Neuronal stem cell (in vitro differentiated cells): Measurements from ENCODE around the gene B3GALT4.

Source experiments
- DNase-seq: peaks from one replicate; pipeline ENCODE4 v3.0.0-alpha.2; 2013; ENCODE audit warnings: low spot score
- H2AFZ ChIP-seq: one replicate; pipeline ENCODE4 v1.6.1; 2013; ENCODE audit warnings: mild to moderate bottlenecking, low read length, inconsistent platforms
- H2AK5ac ChIP-seq: 2 replicates; pipeline ENCODE4 v1.6.1; 2013; ENCODE audit warnings: low read depth, mild to moderate bottlenecking, inconsistent platforms, low read length, moderate library complexity, mixed read lengths
- H2BK120ac ChIP-seq: 2 replicates; pipeline ENCODE4 v1.6.1; 2013; ENCODE audit warnings: low read depth, mild to moderate bottlenecking, inconsistent platforms, low read length, moderate library complexity, mixed read lengths
- H2BK12ac ChIP-seq: one replicate; pipeline ENCODE4 v1.6.1; 2013; ENCODE audit warnings: low read length, inconsistent platforms
- H2BK15ac ChIP-seq: 2 replicates; pipeline ENCODE4 v1.6.1; 2013; ENCODE audit warnings: mild to moderate bottlenecking, low read length, inconsistent platforms, mixed read lengths
- H2BK5ac ChIP-seq: one replicate; pipeline ENCODE4 v1.6.1; 2013; ENCODE audit warnings: inconsistent platforms, mild to moderate bottlenecking, low read length, moderate library complexity
- H3K14ac ChIP-seq: one replicate; pipeline ENCODE4 v1.6.1; 2013; ENCODE audit warnings: low read length, inconsistent platforms
- H3K18ac ChIP-seq: 2 replicates; pipeline ENCODE4 v1.6.1; 2013; ENCODE audit warnings: low read length, inconsistent platforms
- H3K23ac ChIP-seq: 2 replicates; pipeline ENCODE4 v1.6.1; 2013; ENCODE audit warnings: low read depth, mild to moderate bottlenecking, mixed read lengths, low read length, inconsistent platforms; ENCODE audit not compliant: poor library complexity
- H3K27ac ChIP-seq: replicated peaks from 3 replicates; pipeline ENCODE4 v1.5.1; 2013; ENCODE audit warnings: low read length, inconsistent platforms
- H3K27me3 ChIP-seq, 3 experiments: 2 replicates each; pipeline ENCODE4 v1.6.1; 2013; ENCODE audit warnings: low read length in 3 of 3, mild to moderate bottlenecking in 2 of 3, inconsistent platforms in 1 of 3, low read depth in 1 of 3, mixed read lengths in 1 of 3, moderate library complexity in 1 of 3; ENCODE audit not compliant: control insufficient read depth in 3 of 3, insufficient read depth in 3 of 3
- H3K36me3 ChIP-seq, 2 donors: replicated peaks in 1 of 2; 2 replicates each; pipeline ENCODE4 v1.6.1; 2013; ENCODE audit warnings: low read length in 2 of 2; ENCODE audit not compliant: control insufficient read depth in 2 of 2, insufficient read depth in 2 of 2
- H3K4ac ChIP-seq: 2 replicates; pipeline ENCODE4 v1.6.1; 2013; ENCODE audit warnings: inconsistent platforms, mild to moderate bottlenecking, low read length, moderate library complexity
- H3K4me1 ChIP-seq, 2 donors: 1 replicate in 1 of 2; 2 replicates in 1 of 2; pipeline ENCODE4 v1.6.1; 2013; ENCODE audit warnings: low read length in 2 of 2, low read depth in 1 of 2; ENCODE audit not compliant: control insufficient read depth in 2 of 2, insufficient read depth in 1 of 2
- H3K4me2 ChIP-seq: one replicate; pipeline ENCODE4 v1.6.1; 2013; ENCODE audit warnings: mild to moderate bottlenecking, low read length, inconsistent platforms; ENCODE audit not compliant: insufficient read depth, poor library complexity, severe bottlenecking
- H3K4me3 ChIP-seq, 2 donors: 2 replicates each; pipeline ENCODE4 v1.5.1; 2013; ENCODE audit warnings: low read length in 2 of 2, mild to moderate bottlenecking in 2 of 2, inconsistent platforms in 1 of 2, moderate library complexity in 1 of 2
- H3K79me1 ChIP-seq: one replicate; pipeline ENCODE4 v1.6.1; 2013; ENCODE audit warnings: low read depth, mild to moderate bottlenecking, inconsistent platforms, low read length, moderate library complexity
- H3K9ac ChIP-seq: one replicate; pipeline ENCODE4 v1.6.1; 2013; ENCODE audit warnings: mild to moderate bottlenecking, low read depth, low read length, inconsistent platforms; ENCODE audit not compliant: poor library complexity
- H3K9me3 ChIP-seq, 2 donors: replicated peaks in 1 of 2; 2 replicates each; pipeline versions ENCODE3 to v1.6.1; 2013; ENCODE audit warnings: low read length in 2 of 2, mild to moderate bottlenecking in 2 of 2, inconsistent platforms in 1 of 2, low read depth in 1 of 2, mixed read lengths in 1 of 2, moderate library complexity in 1 of 2; ENCODE audit not compliant: control insufficient read depth in 2 of 2, insufficient read depth in 1 of 2
- H4K8ac ChIP-seq: one replicate; pipeline ENCODE4 v1.6.1; 2013; ENCODE audit warnings: low read depth, mild to moderate bottlenecking, inconsistent platforms, low read length, moderate library complexity
- H4K91ac ChIP-seq: one replicate; pipeline ENCODE4 v1.6.1; 2013; ENCODE audit warnings: low read length, low read depth, mild to moderate bottlenecking, inconsistent platforms; ENCODE audit not compliant: poor library complexity
- WGBS, 2 donors: extraction: QIAGEN DNeasy Blood & Tissue Kit; methylation state at CpG; one replicate each; pipeline ENCODE4 v1.1.7; 2013; ENCODE audit warnings: missing lambda C conversion rate in 2 of 2, mixed read lengths in 1 of 2; ENCODE audit not compliant: insufficient read length in 2 of 2, insufficient replicate concordance in 1 of 2; ENCODE audit errors: extremely low coverage in 2 of 2; 5-methylcytosine and 5-hydroxymethylcytosine counted together

B3GALT4 gene

GRCh38 chr6:33292996-33293682 lies 16.2 kb downstream of the B3GALT4 start:
- Histone ChIP-seq H3K27me3 (no peaks in the 10 kb centered on the region), H2BK12ac (no peak overlapping the region), H2BK5ac (no peak overlapping the region), H3K14ac (no peak overlapping the region), H3K23ac (no peak overlapping the region), H3K9ac (no peak overlapping the region), H3K4me2 (no peak overlapping the region), H3K79me1 (peaks cover 8% of the 10 kb centered on the region), H3K9me3 (no peaks in the 10 kb centered on the region), H3K4ac (no peak overlapping the region), H3K36me3 (peaks cover 20 to 65% of the 10 kb centered on the region in 2 donors), H2BK120ac (no peak overlapping the region), H4K8ac (no peak overlapping the region), H3K4me1 (peaks cover 14 to 16% of the 10 kb centered on the region in 2 donors), H2BK15ac (no peak overlapping the region), H3K4me3 (no peak overlapping the region), H3K27ac (no peak overlapping the region), H2AK5ac (no peak overlapping the region), H4K91ac (no peak overlapping the region), H2AFZ (no peak overlapping the region), H3K18ac (no peak overlapping the region)
- WGBS, 2 donors = no CpG with 5 or more reads among the region's 16 CpGs
- DNase-seq = no peak

- no peak overlapping the region for H2BK120ac ChIP-seq
- no peak overlapping the region for H3K18ac ChIP-seq
- H3K27ac ChIP-seq = no peak overlapping the region
- H3K23ac ChIP-seq = no peak overlapping the region
- H2BK5ac ChIP-seq = no peak overlapping the region
- no peak for DNase-seq
- H3K4me2 ChIP-seq = no peak overlapping the region
- H3K4ac ChIP-seq = no peak overlapping the region
- H3K9ac ChIP-seq = no peak overlapping the region
- H3K4me1 ChIP-seq = peaks cover 11 to 13% of the 10 kb centered on the region in 2 donors
- no peak overlapping the region for H4K8ac ChIP-seq
- H3K14ac ChIP-seq = no peak overlapping the region
- H2AFZ ChIP-seq = no peak overlapping the region
- H3K36me3 ChIP-seq = peaks cover 20 to 65% of the 10 kb centered on the region in 2 donors
- H2BK15ac ChIP-seq = no peak overlapping the region
- no peaks in the 10 kb centered on the region for H3K9me3 ChIP-seq
- peak overlapping the region; percentile 79 for H4K91ac ChIP-seq
- H3K27me3 ChIP-seq = no peaks in the 10 kb centered on the region
- no peak overlapping the region for H2BK12ac ChIP-seq
- no peak overlapping the region for H3K4me3 ChIP-seq
- H3K79me1 ChIP-seq = peaks cover 8% of the 10 kb centered on the region
- no peak overlapping the region for H2AK5ac ChIP-seq
- WGBS, 2 donors = no CpG with 5 or more reads among the region's 10 CpGs
These were observed 17.3 kb downstream of the B3GALT4 start for GRCh38 chr6:33294086-33294823.

- H2AK5ac ChIP-seq = no peak overlapping the region
- H3K9me3 ChIP-seq = no peaks in the 10 kb centered on the region
- H3K4ac ChIP-seq = no peak overlapping the region
- H3K18ac ChIP-seq = no peak overlapping the region
- DNase-seq = no peak
- H3K79me1 ChIP-seq = peaks cover 6% of the 10 kb centered on the region
- no peak overlapping the region for H2BK5ac ChIP-seq
- no peak overlapping the region for H3K4me3 ChIP-seq
- H3K9ac ChIP-seq = no peak overlapping the region
- H2BK15ac ChIP-seq = no peak overlapping the region
- H3K27me3 ChIP-seq = no peaks in the 10 kb centered on the region
- H3K23ac ChIP-seq = no peak overlapping the region
- H3K4me2 ChIP-seq = no peak overlapping the region
- H3K36me3 ChIP-seq = peaks cover 20 to 60% of the 10 kb centered on the region in 2 donors
- WGBS, 2 donors = no CpG with 5 or more reads among the region's 15 CpGs
- no peak overlapping the region for H3K14ac ChIP-seq
- peaks cover 5 to 6% of the 10 kb centered on the region in 2 donors for H3K4me1 ChIP-seq
- H2BK12ac ChIP-seq = no peak overlapping the region
- H4K91ac ChIP-seq = no peak overlapping the region
- H2AFZ ChIP-seq = no peak overlapping the region
- no peak overlapping the region for H3K27ac ChIP-seq
- H4K8ac ChIP-seq = no peak overlapping the region
- H2BK120ac ChIP-seq = no peak overlapping the region
These were observed 18.9 kb downstream of the B3GALT4 start for GRCh38 chr6:33295621-33296369.
